MG63 (cell line): ENCODE data around the gene OR6K2. TPM values are rescaled to one million over a fixed set of nuclear protein-coding genes. Genes with fewer than 3 reads are reported as not detected.

Experiments used
- total RNA-seq: library from RNA; depleted of rRNA; stranded (reverse); fragments of >200 nt; shearing (Covaris generic); gene quantifications from 2 replicates; pipeline ENCODE4 v1.2.3, GENCODE V29; 2014; ENCODE audit warnings: low replicate concordance; rRNA removed

The OR6K2 gene
- total RNA-seq, 1 experiment from 2014 or later, result not detected

Other genes starting within 250 kb of the OR6K2 start
- gene OR10K1, start 238.8 kb downstream of the OR6K2 start, total RNA-seq, result not detected in 2 replicates
- not detected in 2 replicates for gene OR10R2, start 228.4 kb downstream of the OR6K2 start, total RNA-seq
- not detected in 2 replicates for gene OR6Y1, start 146.2 kb downstream of the OR6K2 start, total RNA-seq
- gene OR6P1, start 130.1 kb downstream of the OR6K2 start, total RNA-seq, result not detected in 2 replicates
- not detected in 2 replicates for gene OR10X1, start 120.8 kb downstream of the OR6K2 start, total RNA-seq
- gene OR10Z1, start 95.4 kb downstream of the OR6K2 start, total RNA-seq, result not detected in 2 replicates
- not detected in 2 replicates for gene SPTA1, start 13.9 kb downstream of the OR6K2 start, total RNA-seq
- not detected in 2 replicates for gene OR6K3, start 20.1 kb upstream of the OR6K2 start, total RNA-seq
- gene OR6K6, start 54.1 kb upstream of the OR6K2 start, total RNA-seq, result not detected in 2 replicates
- not detected in 2 replicates for gene OR6N1, start 71.5 kb upstream of the OR6K2 start, total RNA-seq
- gene OR6N2, start 80.6 kb upstream of the OR6K2 start, total RNA-seq, result not detected in 2 replicates
- not detected in 2 replicates for gene MNDA, start 130.7 kb upstream of the OR6K2 start, total RNA-seq
- gene PYHIN1, start 230.9 kb upstream of the OR6K2 start, total RNA-seq, result not detected in 2 replicates